Measurements from ENCODE around the gene IGSF21. TPM values are rescaled to one million over a fixed set of nuclear protein-coding genes. Genes with fewer than 3 reads are reported as not detected.

IGSF21 gene
- total and polyA plus RNA-seq, 2 of the 4 experiments (the other 2 are of a cell fraction), result not detected

DNA sequence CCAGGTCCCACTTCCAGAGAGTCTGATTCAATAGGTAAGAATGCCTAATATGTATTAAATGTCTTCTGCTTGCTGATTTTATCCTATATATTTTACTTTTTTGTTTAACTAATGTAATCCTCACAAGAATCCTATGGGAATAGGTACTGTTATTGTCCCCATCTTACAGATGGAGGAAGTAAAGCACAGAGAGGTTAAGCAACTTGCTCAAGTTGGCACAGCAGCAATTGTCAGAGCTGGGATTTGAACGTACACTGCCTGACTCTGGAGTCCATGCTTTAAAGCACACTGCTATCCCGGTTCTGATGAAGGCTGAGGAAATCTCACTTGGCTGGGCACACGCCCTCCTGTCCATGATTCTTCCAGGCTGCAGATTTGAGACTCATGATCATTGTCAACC lies 62.8 kb downstream of the IGSF21 start:
- Histone ChIP-seq H3K4me2 (ENCODE audit: low read depth, low read length) (no peak overlapping the region), H3K4ac (ENCODE audit: low read depth, low read length) (no peak overlapping the region), H2AFZ (replicated peaks; ENCODE audit: low read length, poor library complexity) (no peak overlapping the region), H2AK9ac (replicated peaks; ENCODE audit: low read depth, low read length, poor library complexity) (no peak overlapping the region), H3K9me1 (ENCODE audit: insufficient read depth, low read length) (no peaks in the 10 kb centered on the region), H3K9ac (ENCODE audit: low read depth, low read length) (no peak overlapping the region), H4K20me1 (ENCODE audit: insufficient read depth, low read length) (no peaks in the 10 kb centered on the region), H2AK5ac (ENCODE audit: low read depth, low read length) (no peak overlapping the region), H2BK15ac (ENCODE audit: low read depth, low read length) (no peak overlapping the region), H3K4me3 (ENCODE audit: insufficient read depth, low read depth, low read length) (no peak overlapping the region), H3K23ac (ENCODE audit: low read depth, low read length) (no peak overlapping the region), H2BK5ac (ENCODE audit: low read depth, low read length, poor library complexity, severe bottlenecking) (no peak overlapping the region), H3K9me3 (ENCODE audit: control insufficient read depth, insufficient read depth, low read length) (no peaks in the 10 kb centered on the region), H3K79me1 (ENCODE audit: low read depth in 1 of 2, low read length in 2 of 2) (no peaks in the 10 kb centered on the region), H3K4me1 (ENCODE audit: control insufficient read depth, insufficient read depth, low read length) (no peaks in the 10 kb centered on the region), H3K27ac (ENCODE audit: insufficient read depth, low read length) (no peak overlapping the region), H3K56ac (ENCODE audit: extremely low read depth, insufficient read depth, low read length) (no peak overlapping the region), H3K36me3 (ENCODE audit: control insufficient read depth, insufficient read depth, low read length) (no peaks in the 10 kb centered on the region), H2BK120ac (ENCODE audit: low read depth, low read length) (no peak overlapping the region), H3K14ac (replicated peaks; ENCODE audit: low read depth, low read length) (no peak overlapping the region), H4K5ac (ENCODE audit: low read depth, low read length) (no peak overlapping the region), H2BK20ac (ENCODE audit: low read depth, low read length) (no peak overlapping the region), H3K18ac (ENCODE audit: low read depth, low read length) (no peak overlapping the region), H3K27me3 (ENCODE audit: control insufficient read depth, insufficient read depth, low read length) (no peaks in the 10 kb centered on the region), H4K91ac (ENCODE audit: insufficient read depth, low read depth, low read length) (no peak overlapping the region), H4K8ac (ENCODE audit: low read depth in 2 of 2, low read length in 2 of 2) (no peak overlapping the region)
- ATAC-seq (ENCODE audit: low read depth) (no peak), DNase-seq (no peak)
- intact Hi-C loops (cut with micrococcal nuclease) (no loop called here), in situ Hi-C loops (cut with MboI; ENCODE audit: low sequenced_read_pairs) (no loop called here), dilution Hi-C loops (cut with HindIII; ENCODE audit: low sequenced_read_pairs, unreplicated experiment) (no loop called here)
- TF ChIP-seq RFX5 (IDR thresholded peaks at IDR 0.05; ENCODE audit: low read depth, low read length), result no peak
- TF ChIP-seq, protein P1, sequence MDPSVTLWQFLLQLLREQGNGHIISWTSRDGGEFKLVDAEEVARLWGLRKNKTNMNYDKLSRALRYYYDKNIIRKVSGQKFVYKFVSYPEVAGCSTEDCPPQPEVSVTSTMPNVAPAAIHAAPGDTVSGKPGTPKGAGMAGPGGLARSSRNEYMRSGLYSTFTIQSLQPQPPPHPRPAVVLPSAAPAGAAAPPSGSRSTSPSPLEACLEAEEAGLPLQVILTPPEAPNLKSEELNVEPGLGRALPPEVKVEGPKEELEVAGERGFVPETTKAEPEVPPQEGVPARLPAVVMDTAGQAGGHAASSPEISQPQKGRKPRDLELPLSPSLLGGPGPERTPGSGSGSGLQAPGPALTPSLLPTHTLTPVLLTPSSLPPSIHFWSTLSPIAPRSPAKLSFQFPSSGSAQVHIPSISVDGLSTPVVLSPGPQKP (IDR thresholded peaks at IDR 0.05; ENCODE audit: borderline replicate concordance, low read depth, low read length), result no peak
- no peak for TF ChIP-seq FOS (IDR thresholded peaks at IDR 0.05; ENCODE audit: low read depth, low read length)
- TF ChIP-seq SMC3 (IDR thresholded peaks at IDR 0.05; ENCODE audit: low read depth, low read length), result no peak
- TF ChIP-seq CHD1 (IDR thresholded peaks at IDR 0.05; ENCODE audit: low read depth, low read length), result no peak
- TF ChIP-seq, protein P2, sequence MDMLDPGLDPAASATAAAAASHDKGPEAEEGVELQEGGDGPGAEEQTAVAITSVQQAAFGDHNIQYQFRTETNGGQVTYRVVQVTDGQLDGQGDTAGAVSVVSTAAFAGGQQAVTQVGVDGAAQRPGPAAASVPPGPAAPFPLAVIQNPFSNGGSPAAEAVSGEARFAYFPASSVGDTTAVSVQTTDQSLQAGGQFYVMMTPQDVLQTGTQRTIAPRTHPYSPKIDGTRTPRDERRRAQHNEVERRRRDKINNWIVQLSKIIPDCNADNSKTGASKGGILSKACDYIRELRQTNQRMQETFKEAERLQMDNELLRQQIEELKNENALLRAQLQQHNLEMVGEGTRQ (IDR thresholded peaks at IDR 0.05; ENCODE audit: low read depth, low read length), result no peak
- no peak for TF ChIP-seq RCOR1 (IDR thresholded peaks at IDR 0.05; ENCODE audit: insufficient replicate concordance, low read length)
- TF ChIP-seq MXI1 (IDR thresholded peaks at IDR 0.05; ENCODE audit: borderline replicate concordance, low read depth, low read length), result no peak
- WGBS, 2 experiments (ENCODE audit: extremely low coverage in 2 of 2, insufficient read length in 1 of 2), result 18% methylated on average over 2 of the region's 3 CpGs; no CpG with 5 or more reads in 1 of the 2 experiments
- CTCF ChIA-PET, result no interaction called here
- BruUV-seq (replicated peaks), result no TSS peak
- POLR2A ChIA-PET (ENCODE audit: unreplicated experiment), result no interaction called here

All from IMR-90 (cell line).